Measurements from ENCODE around the gene GJB5. TPM values are rescaled to one million over a fixed set of nuclear protein-coding genes. Genes with fewer than 3 reads are reported as not detected.

GJB5 gene
- total and polyA plus RNA-seq, 2 of the 8 experiments (the other 6 are each of a cell fraction or from before 2014, with no cell fraction given) = 0.86 to 3.1 TPM

- no peaks in the 10 kb centered on the region; the same call in 1 of the 2 replicates for H3K23me2 ChIP-seq (ENCODE audit: low read depth, low read length)
- no peak overlapping the region for H2BK120ac ChIP-seq (replicated peaks; ENCODE audit: low read depth, low read length)
- POLR2A ChIA-PET (ENCODE audit: partially characterized antibody) = no interaction called here
- no peak overlapping the region for H3K14ac ChIP-seq (ENCODE audit: insufficient read length)
- H3K9ac ChIP-seq (replicated peaks in 1 of 4; ENCODE audit: extremely low read depth in 1 of 4, low read depth in 3 of 4, low read length in 3 of 4) = no peak overlapping the region
- CTCF ChIA-PET (ENCODE audit: partially characterized antibody) = interaction anchor here (0.6 to 12.6 kb wide), 9 partner anchors 10 to 406 kb away, joined by 3 to 230 read pairs (median 3); partner anchors contain the start of genes GJB3 and SMIM12
- H4K91ac ChIP-seq (replicated peaks; ENCODE audit: insufficient read length, low read length) = no peak overlapping the region
- FAIRE-seq = no peak
- H2AK5ac ChIP-seq (ENCODE audit: low read depth, low read length) = no peak overlapping the region
- no peak overlapping the region for H3K56ac ChIP-seq (replicated peaks; ENCODE audit: insufficient read length, low read depth, low read length)
- H2BK12ac ChIP-seq (ENCODE audit: low read depth, low read length) = no peak overlapping the region
- no peak for DNase-seq (ENCODE audit: low read depth in 1 of 2, low spot score in 2 of 2)
- H2AFZ ChIP-seq (ENCODE audit: low read length) = no peak overlapping the region
- H4K8ac ChIP-seq (ENCODE audit: extremely low read depth, insufficient read depth, low read length) = no peak overlapping the region
- TF ChIP-seq SP2 (IDR thresholded peaks at IDR 0.05; ENCODE audit: low read length) (no peak), JUN (IDR thresholded peaks at IDR 0.05; ENCODE audit: low read depth, low read length) (no peak), SIRT6 (IDR thresholded peaks at IDR 0.05; ENCODE audit: low read length) (no peak), CHD2 (IDR thresholded peaks at IDR 0.05; ENCODE audit: low read length) (no peak), E2F6 (IDR thresholded peaks at IDR 0.05) (no peak), FOSL1 (IDR thresholded peaks at IDR 0.05; ENCODE audit: insufficient read depth, low read depth, low read length) (no peak), GABPA (IDR thresholded peaks at IDR 0.05; ENCODE audit: borderline replicate concordance, insufficient read depth, low read length) (no peak), SIX5 (IDR thresholded peaks at IDR 0.05; ENCODE audit: low read depth, low read length) (no peak)
- TF ChIP-seq, protein P1, sequence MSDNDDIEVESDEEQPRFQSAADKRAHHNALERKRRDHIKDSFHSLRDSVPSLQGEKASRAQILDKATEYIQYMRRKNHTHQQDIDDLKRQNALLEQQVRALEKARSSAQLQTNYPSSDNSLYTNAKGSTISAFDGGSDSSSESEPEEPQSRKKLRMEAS (IDR thresholded peaks at IDR 0.05) = no peak
- no peak overlapping the region for H3K4me2 ChIP-seq (ENCODE audit: insufficient read depth in 1 of 2, low read depth in 2 of 2, low read length in 2 of 2)
- H3K4me1 ChIP-seq (replicated peaks in 1 of 4; ENCODE audit: control insufficient read depth in 3 of 4, insufficient read depth in 4 of 4, low read length in 3 of 4) = peaks cover 0 to 4% (median 3%) of the 10 kb centered on the region in 4 experiments; a peak in 4 of 7 replicates
- no peak overlapping the region for H2BK20ac ChIP-seq (ENCODE audit: low read length)
- H3K27me3 ChIP-seq (replicated peaks in 1 of 4; ENCODE audit: control insufficient read depth in 3 of 4, extremely low read depth in 1 of 4, insufficient read depth in 3 of 4, low read length in 3 of 4) = peaks cover 0 to 13% (median 10%) of the 10 kb centered on the region in 4 experiments; a peak in 4 of 7 replicates
- no peak overlapping the region for H3K27ac ChIP-seq (ENCODE audit: low read depth, low read length)
- H2BK5ac ChIP-seq (ENCODE audit: low read depth, low read length) = no peak overlapping the region
- no peak overlapping the region for H4K5ac ChIP-seq (ENCODE audit: insufficient read length, low read depth, low read length)
- H3K9me3 ChIP-seq (ENCODE audit: insufficient read depth in 2 of 2, low read depth in 1 of 2, low read length in 1 of 2) = no peaks in the 10 kb centered on the region
- no peaks in the 10 kb centered on the region for H3K79me1 ChIP-seq (ENCODE audit: low read depth, low read length)
- no peak overlapping the region for H3K4ac ChIP-seq (replicated peaks; ENCODE audit: insufficient read length, low read depth, low read length)
- H4K20me1 ChIP-seq (replicated peaks in 1 of 2; ENCODE audit: control insufficient read depth in 1 of 2, insufficient read depth in 2 of 2, low read length in 2 of 2) = no peaks in the 10 kb centered on the region
- no peak overlapping the region for H3K18ac ChIP-seq (ENCODE audit: extremely low read depth, low read length)
- no peak overlapping the region for H3K4me3 ChIP-seq (ENCODE audit: extremely low read depth in 1 of 4, insufficient read depth in 2 of 4, low read depth in 3 of 4, low read length in 4 of 4)
- no peaks in the 10 kb centered on the region for H3K79me2 ChIP-seq (ENCODE audit: control insufficient read depth in 1 of 2, insufficient read depth in 2 of 2, low read length in 2 of 2)
- no peaks in the 10 kb centered on the region for H3K36me3 ChIP-seq (ENCODE audit: control insufficient read depth in 2 of 4, insufficient read depth in 4 of 4, low read length in 3 of 4)
- no peak overlapping the region for H2BK15ac ChIP-seq (ENCODE audit: low read length)
- no peak overlapping the region for H3K23ac ChIP-seq (ENCODE audit: insufficient read length)
- WGBS, 2 experiments (ENCODE audit: extremely low coverage in 1 of 2, insufficient coverage in 1 of 2, insufficient read length in 1 of 2, insufficient replicate concordance in 2 of 2, low coverage in 1 of 2, low lambda C conversion rate in 2 of 2, missing lambda C conversion rate in 1 of 2) = 89% methylated on average over 5 of the region's 6 CpGs; no CpG with 5 or more reads in 1 of the 2 experiments
Measured at GRCh38 chr1:34790985-34791384, 36.1 kb downstream of the GJB5 start.

Data from H1 (cell line).